ENCODE data around the gene SLC35G4.

Gene SLC35G4

DNA sequence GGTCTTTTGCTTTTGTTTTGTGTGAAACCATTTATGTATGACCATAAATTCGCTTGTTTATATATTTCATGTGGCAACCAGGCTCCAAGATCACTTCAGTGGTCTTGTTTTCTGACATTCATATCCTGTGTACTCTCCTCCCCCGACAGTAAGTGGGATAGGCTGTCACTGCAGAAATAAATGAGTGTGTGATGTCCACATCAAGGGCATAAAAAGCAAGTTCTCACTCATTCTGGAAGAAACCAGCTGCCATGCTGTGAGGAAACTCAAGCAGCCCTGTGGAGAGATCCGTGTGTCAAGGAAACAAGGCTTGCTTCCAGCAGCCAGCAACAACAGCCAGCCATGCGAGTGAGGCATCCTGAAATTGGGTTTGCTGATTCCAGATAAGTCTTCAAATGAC, 40.4 kb downstream of the SLC35G4 start:
- no peak for DNase-seq (ENCODE audit: low spot score)
- TF ChIP-seq, protein P1, sequence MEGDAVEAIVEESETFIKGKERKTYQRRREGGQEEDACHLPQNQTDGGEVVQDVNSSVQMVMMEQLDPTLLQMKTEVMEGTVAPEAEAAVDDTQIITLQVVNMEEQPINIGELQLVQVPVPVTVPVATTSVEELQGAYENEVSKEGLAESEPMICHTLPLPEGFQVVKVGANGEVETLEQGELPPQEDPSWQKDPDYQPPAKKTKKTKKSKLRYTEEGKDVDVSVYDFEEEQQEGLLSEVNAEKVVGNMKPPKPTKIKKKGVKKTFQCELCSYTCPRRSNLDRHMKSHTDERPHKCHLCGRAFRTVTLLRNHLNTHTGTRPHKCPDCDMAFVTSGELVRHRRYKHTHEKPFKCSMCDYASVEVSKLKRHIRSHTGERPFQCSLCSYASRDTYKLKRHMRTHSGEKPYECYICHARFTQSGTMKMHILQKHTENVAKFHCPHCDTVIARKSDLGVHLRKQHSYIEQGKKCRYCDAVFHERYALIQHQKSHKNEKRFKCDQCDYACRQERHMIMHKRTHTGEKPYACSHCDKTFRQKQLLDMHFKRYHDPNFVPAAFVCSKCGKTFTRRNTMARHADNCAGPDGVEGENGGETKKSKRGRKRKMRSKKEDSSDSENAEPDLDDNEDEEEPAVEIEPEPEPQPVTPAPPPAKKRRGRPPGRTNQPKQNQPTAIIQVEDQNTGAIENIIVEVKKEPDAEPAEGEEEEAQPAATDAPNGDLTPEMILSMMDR (IDR thresholded peaks at IDR 0.05; ENCODE audit: extremely low read depth, missing control alignments) = no peak

GRCh38 chr18:11651899-11652298, 42.5 kb downstream of the SLC35G4 start:
- TF ChIP-seq, protein P1 (IDR thresholded peaks at IDR 0.05; ENCODE audit: extremely low read depth, missing control alignments) = no peak

GRCh38 chr18:11653521-11653920, 44.1 kb downstream of the SLC35G4 start:
- TF ChIP-seq, protein P1 (IDR thresholded peaks at IDR 0.05; ENCODE audit: extremely low read depth, missing control alignments) = no peak

More at GRCh38 chr18:11651899-11652298, 42.5 kb downstream of the SLC35G4 start:
- no peak for DNase-seq (ENCODE audit: low spot score)

GRCh38 chr18:11654736-11655605, 45.6 kb downstream of the SLC35G4 start:
- TF ChIP-seq, protein P1 (IDR thresholded peaks at IDR 0.05; ENCODE audit: extremely low read depth, missing control alignments) = peak; percentile 63
- peak; percentile 75 for DNase-seq (ENCODE audit: low spot score)

More at GRCh38 chr18:11653521-11653920, 44.1 kb downstream of the SLC35G4 start:
- DNase-seq (ENCODE audit: low spot score) = no peak

GRCh38 chr18:11655606-11655932, 46.2 kb downstream of the SLC35G4 start:
- DNase-seq (ENCODE audit: low spot score) = no peak
- TF ChIP-seq, protein P1 (IDR thresholded peaks at IDR 0.05; ENCODE audit: extremely low read depth, missing control alignments) = no peak

DNA sequence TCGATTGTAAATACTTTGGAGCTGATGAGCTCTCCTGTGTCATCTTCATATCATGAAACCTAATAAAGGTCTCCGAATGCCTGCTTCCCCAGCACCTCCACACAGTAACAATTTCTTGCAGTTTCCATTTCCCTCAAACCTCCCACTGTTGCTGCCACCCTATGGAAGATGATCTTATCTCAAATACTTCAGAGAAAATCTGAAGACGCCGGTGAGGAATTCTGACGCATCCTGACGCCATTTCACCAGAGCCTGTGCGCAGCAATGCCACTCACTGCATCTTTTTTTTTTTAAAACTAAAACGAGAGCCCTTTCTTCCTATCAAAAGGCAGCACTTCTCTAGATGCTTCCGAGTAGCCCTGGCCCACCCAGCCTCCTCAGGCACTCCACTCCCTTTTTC, 47.8 kb downstream of the SLC35G4 start:
- no peak for DNase-seq (ENCODE audit: low spot score)
- TF ChIP-seq, protein P1 (IDR thresholded peaks at IDR 0.05; ENCODE audit: extremely low read depth, missing control alignments) = no peak

GRCh38 chr18:11657554-11657953, 48.2 kb downstream of the SLC35G4 start:
- DNase-seq (ENCODE audit: low spot score) = no peak
- TF ChIP-seq, protein P1 (IDR thresholded peaks at IDR 0.05; ENCODE audit: extremely low read depth, missing control alignments) = no peak
